ENCODE data around the gene BET1. TPM values are rescaled to one million over a fixed set of nuclear protein-coding genes. Genes with fewer than 3 reads are reported as not detected.

BET1 gene
- total RNA-seq, 1 donor from 2014 or later = 22.7 TPM

- intact Hi-C loops (cut with micrococcal nuclease) = no loop called here
Measured at GRCh38 chr7:94012746-94013145, 8.6 kb upstream of the BET1 start.

GRCh38 chr7:94011714-94012353 lies 7.7 kb upstream of the BET1 start:
- intact Hi-C loops (cut with micrococcal nuclease) = no loop called here

- intact Hi-C loops (cut with micrococcal nuclease) = loop anchor here (10.0 kb wide), 1 partner anchor 1284 kb away; no protein-coding TSS in a partner anchor
Measured at GRCh38 chr7:94008537-94008936, 4.4 kb upstream of the BET1 start.

GRCh38 chr7:94005753-94006152 lies 1.6 kb upstream of the BET1 start:
- intact Hi-C loops (cut with micrococcal nuclease) = loop anchor here (2.0 to 10.0 kb wide), 3 partner anchors 155 to 1415 kb away; partner anchors contain the start of gene FAM133B

GRCh38 chr7:94003446-94004023 lies 620 bp downstream of the BET1 start:
- intact Hi-C loops (cut with micrococcal nuclease) = loop anchor here (1.0 to 10.0 kb wide), 17 partner anchors 84 to 1871 kb away; partner anchors contain the start of genes ANKIB1, CYP51A1, FAM133B and GATAD1

GRCh38 chr7:94001396-94001795 lies 2.8 kb downstream of the BET1 start:
- intact Hi-C loops (cut with micrococcal nuclease) = loop anchor here (5.0 to 10.0 kb wide), 9 partner anchors 99 to 1869 kb away; partner anchors contain the start of genes ANKIB1, CYP51A1, GATAD1 and KRIT1

GRCh38 chr7:93997868-93998267 lies 6.3 kb downstream of the BET1 start:
- intact Hi-C loops (cut with micrococcal nuclease) = no loop called here

GRCh38 chr7:93992421-93993110 lies 11.6 kb downstream of the BET1 start:
- intact Hi-C loops (cut with micrococcal nuclease) = no loop called here

GRCh38 chr7:93987297-93987696 lies 16.9 kb downstream of the BET1 start:
- intact Hi-C loops (cut with micrococcal nuclease) = no loop called here

GRCh38 chr7:93985101-93985500 lies 19.1 kb downstream of the BET1 start:
- intact Hi-C loops (cut with micrococcal nuclease) = no loop called here

GRCh38 chr7:93984024-93984423 lies 20.1 kb downstream of the BET1 start:
- intact Hi-C loops (cut with micrococcal nuclease) = no loop called here

- intact Hi-C loops (cut with micrococcal nuclease) = no loop called here
Measured at GRCh38 chr7:93981480-93981874, 22.7 kb downstream of the BET1 start.

- intact Hi-C loops (cut with micrococcal nuclease) = no loop called here
Measured at GRCh38 chr7:93980744-93981479, 23.2 kb downstream of the BET1 start.

- intact Hi-C loops (cut with micrococcal nuclease) = no loop called here
Measured at GRCh38 chr7:93977211-93977950, 26.8 kb downstream of the BET1 start.

GRCh38 chr7:93973134-93973533 lies 31.0 kb downstream of the BET1 start:
- intact Hi-C loops (cut with micrococcal nuclease) = no loop called here

- intact Hi-C loops (cut with micrococcal nuclease) = no loop called here
Measured at GRCh38 chr7:93972029-93972725, 32.0 kb downstream of the BET1 start.

- intact Hi-C loops (cut with micrococcal nuclease) = no loop called here
Measured at GRCh38 chr7:93968911-93969620, 35.1 kb downstream of the BET1 start.

GRCh38 chr7:93964813-93965212 lies 39.3 kb downstream of the BET1 start:
- intact Hi-C loops (cut with micrococcal nuclease) = no loop called here

- intact Hi-C loops (cut with micrococcal nuclease) = no loop called here
Measured at GRCh38 chr7:93964262-93964661, 39.9 kb downstream of the BET1 start.

GRCh38 chr7:93960986-93961385 lies 43.2 kb downstream of the BET1 start:
- intact Hi-C loops (cut with micrococcal nuclease) = no loop called here
